K562 (cell line): ENCODE results near the gene TRIM2. TPM values are rescaled to one million over a fixed set of nuclear protein-coding genes. Genes with fewer than 3 reads are reported as not detected.

ENCODE experiments used
- ATAC-seq: fragments of 200-7000 bp; cut with Tn5 transposase; 3 replicates; pipeline ENCODE4 v1.9.1; 2020; ENCODE audit warnings: moderate library complexity
- BruUV-seq: library from RNA; stranded (reverse); fragments of 400-500 nt; replicated peaks from 2 replicates; lab custom pipeline; 2021; lab: Mats Ljungman, UMichigan
- CTCF ChIA-PET: fragments of 300-600 bp; formaldehyde crosslinking; extraction: SDS; loops from one replicate; lab custom pipeline; 2021; ENCODE audit warnings: low intra/inter-chr PET ratio; lab: Yijun Ruan, JAX
- POLR2A ChIA-PET: fragments of 300-600, 350-650 bp; sonication (Branson Sonifier 250); formaldehyde crosslinking; extraction: SDS; loops from one replicate; lab custom pipeline; 2021; ENCODE audit warnings: antibody characterized with exemption, inconsistent platforms; lab: Yijun Ruan, JAX
- DNase-seq, 4 experiments: peaks; one replicate each; pipeline versions ENCODE4 v3.0.0 to v3.0.0-alpha.2; 2011 to 2018; ENCODE audit warnings: low spot score in 3 of 4, mixed read lengths in 3 of 4; ENCODE audit errors: extremely low read depth in 1 of 4
- FAIRE-seq: peaks from 2 replicates; lab custom pipeline; 2011; peaks lifted over from hg19 to GRCh38; lab: Jason Lieb, UNC
- H2AFZ ChIP-seq: 2 replicates; pipeline ENCODE4 v1.6.0; 2011; ENCODE audit warnings: low read depth, low read length, control low read depth, inconsistent platforms
- H3K27ac ChIP-seq: fragments of 200-600 bp; 3 replicates; pipeline ENCODE4 v1.8.0; 2011; ENCODE audit warnings: low read depth, mild to moderate bottlenecking, control low read depth, inconsistent platforms, low read length, moderate library complexity, mixed read lengths; ENCODE audit errors: extremely low read depth
- H3K27me3 ChIP-seq, 2 experiments: fragments of 300-600 bp in 1 of 2; 2 replicates in 1 of 2; 3 replicates in 1 of 2; pipeline versions ENCODE4 v1.6.0 to v1.8.0; 2011; ENCODE audit warnings: inconsistent platforms in 2 of 2, low read length in 2 of 2, mild to moderate bottlenecking in 1 of 2, mixed read lengths in 1 of 2, moderate library complexity in 1 of 2; ENCODE audit not compliant: control insufficient read depth in 2 of 2, insufficient read depth in 2 of 2
- H3K36me3 ChIP-seq: fragments of 300-600 bp; 3 replicates; pipeline ENCODE4 v1.8.0; 2011; ENCODE audit warnings: mild to moderate bottlenecking, low read length, inconsistent platforms; ENCODE audit not compliant: control insufficient read depth, insufficient read depth
- H3K4me1 ChIP-seq, 2 experiments: fragments of 200-600 bp in 1 of 2; replicated peaks in 1 of 2; 2 replicates in 1 of 2; 3 replicates in 1 of 2; pipeline versions ENCODE4 v1.5.1 to v1.8.0; 2011; ENCODE audit warnings: inconsistent platforms in 2 of 2, low read length in 2 of 2, mild to moderate bottlenecking in 1 of 2, mixed read lengths in 1 of 2, moderate library complexity in 1 of 2; ENCODE audit not compliant: control insufficient read depth in 2 of 2, insufficient read depth in 2 of 2
- H3K4me2 ChIP-seq: 2 replicates; pipeline ENCODE4 v1.6.1; 2011; ENCODE audit warnings: low read length, control low read depth, inconsistent platforms, mixed read lengths; ENCODE audit not compliant: insufficient read depth
- H3K4me3 ChIP-seq: fragments of 200-600 bp; sonication (generic), shearing (Covaris generic); 2 replicates; pipeline ENCODE4 v1.5.1; 2016; ENCODE audit warnings: control low read depth, inconsistent platforms
- H3K79me2 ChIP-seq: fragments of 200-600 bp; 3 replicates; pipeline ENCODE4 v1.8.0; 2011; ENCODE audit warnings: low read length, inconsistent platforms; ENCODE audit not compliant: control insufficient read depth, insufficient read depth
- H3K9ac ChIP-seq, 2 experiments: 2 replicates each; pipeline versions ENCODE4 v1.6.0 to v1.6.1; 2011; ENCODE audit warnings: low read depth in 2 of 2, low read length in 2 of 2, control low read depth in 1 of 2, inconsistent platforms in 1 of 2, mild to moderate bottlenecking in 1 of 2, mixed read lengths in 1 of 2; ENCODE audit not compliant: insufficient read depth in 1 of 2
- H3K9me1 ChIP-seq: one replicate; pipeline ENCODE4 v1.6.0; 2011; ENCODE audit warnings: inconsistent platforms, mild to moderate bottlenecking, low read length, moderate library complexity; ENCODE audit not compliant: control insufficient read depth, insufficient read depth
- H3K9me3 ChIP-seq: replicated peaks from 2 replicates; pipeline ENCODE4 v1.5.1; 2011; ENCODE audit warnings: low read depth, low read length, inconsistent platforms; ENCODE audit not compliant: control insufficient read depth, insufficient read depth
- H4K20me1 ChIP-seq: replicated peaks from 2 replicates; pipeline ENCODE4 v1.6.1; 2011; ENCODE audit warnings: low read length, inconsistent platforms, mixed read lengths; ENCODE audit not compliant: control insufficient read depth, insufficient read depth
- ATF3 ChIP-seq, 2 experiments: fragments of 450-650 bp in 1 of 2; sonication (generic) in 1 of 2; formaldehyde crosslinking in 1 of 2; IDR thresholded peaks in 1 of 2; conservative IDR thresholded peaks in 1 of 2; 2 replicates each; pipeline versions ENCODE4 v1.6.1 to v1.8.1; 2016 to 2023; ENCODE audit warnings: mild to moderate bottlenecking in 2 of 2, moderate library complexity in 2 of 2, inconsistent platforms in 1 of 2, missing genetic modification reagents in 1 of 2
- CEBPG ChIP-seq, 3 experiments: fragments of 200-800 bp in 1 of 3; sonication (Bioruptor generic) in 1 of 3; sonication (generic) in 1 of 3; formaldehyde crosslinking in 1 of 3; IDR thresholded peaks in 2 of 3; conservative IDR thresholded peaks in 1 of 3; 2 replicates each; pipeline versions ENCODE4 v1.6.1 to v1.8.0; 2016 to 2022; ENCODE audit warnings: missing compliant biosample characterization in 2 of 3, missing genetic modification characterization in 2 of 3, mild to moderate bottlenecking in 1 of 3, missing genetic modification reagents in 1 of 3
- HIVEP1 ChIP-seq: fragments of 250-450 bp; sonication (Bioruptor Pico); IDR thresholded peaks from 2 replicates; pipeline ENCODE4 v1.4.0; 2020; ENCODE audit warnings: mild to moderate bottlenecking
- HNRNPLL ChIP-seq: fragments of 200-400 bp; formaldehyde crosslinking; IDR thresholded peaks from 2 replicates; pipeline ENCODE4 v1.6.1; 2017; ENCODE audit warnings: low read length, low read depth, mild to moderate bottlenecking; ENCODE audit not compliant: poor library complexity, severe bottlenecking
- KLF16 ChIP-seq: IDR thresholded peaks from 2 replicates; pipeline ENCODE4 v1.6.1; 2016; ENCODE audit warnings: antibody characterized with exemption
- SIN3B ChIP-seq: fragments of 450-650 bp; IDR thresholded peaks from 2 replicates; pipeline ENCODE4 v1.6.1; 2017; ENCODE audit warnings: low read depth, mild to moderate bottlenecking, moderate library complexity
- ZZZ3 ChIP-seq: fragments of 450-650 bp; IDR thresholded peaks from 2 replicates; pipeline ENCODE4 v1.6.1; 2016; ENCODE audit warnings: antibody characterized with exemption, mild to moderate bottlenecking, moderate library complexity
- WGBS: fragments of 100-300 bp; shearing (Covaris generic); methylation state at CpG from one replicate; pipeline ENCODE4 v1.1.6; 2016; ENCODE audit warnings: low coverage, mixed read lengths; ENCODE audit not compliant: insufficient coverage; ENCODE audit errors: missing lambda C conversion rate; 5-methylcytosine and 5-hydroxymethylcytosine counted together
- in situ Hi-C: fragments of 300-500 bp; cut with MboI; formaldehyde crosslinking; loops from 4 replicates; pipeline ENCODE4 v1.15.0; 2018; ENCODE audit warnings: inconsistent platforms, mixed read lengths
- intact Hi-C: fragments of 100-400 bp; cut with micrococcal nuclease; formaldehyde crosslinking; loops from 2 replicates; pipeline ENCODE4 v1.14.2; 2022
- polyA plus RNA-seq, 8 experiments: library from polyadenylated mRNA; depleted of rRNA in 4 of 8; stranded (reverse) in 5 of 8; unstranded in 3 of 8; fragments of >200 nt; fragmentation: Nextera tagmentation in 2 of 8; fragmentation: Illumina TruSeq in 1 of 8; extraction: Ambion mirVana in 2 of 8; extraction: Trizol in 1 of 8; gene quantifications; 2 replicates each; pipeline versions ENCODE4 v1.2.1 to v1.2.3, GENCODE V29; 2011 to 2014; ENCODE audit warnings: inconsistent platforms in 1 of 8, missing spikeins in 1 of 8
- total RNA-seq, 7 experiments: library from RNA; depleted of rRNA in 6 of 7; stranded (reverse); fragments of >200 nt in 6 of 7; fragmentation: Illumina TruSeq in 2 of 7; extraction: Trizol in 2 of 7; gene quantifications; 2 replicates each; pipeline versions ENCODE4 v1.2.1 to v1.2.3, GENCODE V29; 2011 to 2021; ENCODE audit warnings: low replicate concordance in 1 of 7

The TRIM2 gene
- total and polyA plus RNA-seq, 9 of the 15 experiments (the other 6 are each of a cell fraction or from before 2014, with no cell fraction given) = 0.01 to 0.41 (median 0.13) TPM; not detected in 1

DNA sequence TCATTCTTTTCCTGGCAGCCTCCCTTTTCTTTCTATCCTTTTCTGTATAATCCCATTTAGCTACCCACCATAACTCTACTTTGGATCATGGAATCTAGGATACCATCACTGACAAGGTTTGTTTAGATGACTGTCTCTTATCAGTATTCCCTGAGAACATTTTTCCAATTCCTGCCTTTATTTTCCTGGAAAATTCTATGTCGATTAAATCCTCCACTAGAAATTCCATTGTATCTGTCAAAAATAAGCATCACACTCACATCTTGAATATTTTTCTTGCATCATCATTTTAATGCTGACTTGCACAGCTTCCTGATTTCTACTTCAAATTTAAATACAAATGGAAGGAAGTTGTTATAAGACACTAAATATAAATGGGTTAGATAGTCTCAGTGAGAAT lies 20.2 kb downstream of the TRIM2 start:
- Histone ChIP-seq H2AFZ (no peak overlapping the region), H4K20me1 (no peaks in the 10 kb centered on the region), H3K4me2 (no peak overlapping the region), H3K9me3 (no peaks in the 10 kb centered on the region), H3K9me1 (no peaks in the 10 kb centered on the region), H3K79me2 (no peaks in the 10 kb centered on the region), H3K4me1 (peaks cover 0 to 10% of the 10 kb centered on the region in 2 experiments; a peak in 3 of 5 replicates), H3K9ac (no peak overlapping the region), H3K4me3 (no peak overlapping the region), H3K27me3 (peaks cover 29 to 41% of the 10 kb centered on the region in 2 experiments), H3K36me3 (no peaks in the 10 kb centered on the region), H3K27ac (no peak overlapping the region)
- intact Hi-C loops = no loop called here
- in situ Hi-C loops = no loop called here
- POLR2A ChIA-PET = no interaction called here
- CTCF ChIA-PET = no interaction called here
- TF ChIP-seq HIVEP1 (CRISPR knock-in tag) (no peak), ATF3 (IDR thresholded peaks at IDR 0.05) (peak; percentile 44; the same call in 1 of the 2 replicates), ATF3 (CRISPR knock-in tag; conservative IDR thresholded peaks at IDR 0.05) (no peak), CEBPG (CRISPR knock-in tag; IDR thresholded peaks at IDR 0.05) (no peak), CEBPG (tag; conservative IDR thresholded peaks at IDR 0.05 in 1 of 2, IDR thresholded peaks at IDR 0.05 in 1 of 2) (0 out of 4 replicates have a peak, but pooled peaks of 1 of the 2 experiments have one; percentile 14), KLF16 (no peak), SIN3B (no peak), ZZZ3 (no peak), HNRNPLL (no peak)
- FAIRE-seq (no peak), ATAC-seq (no peak), DNase-seq (no peak)
- no TSS peak for BruUV-seq
- WGBS = 0% methylated on average over 1 of the region's 1 CpG
